SU-DHL-6 (cell line): ENCODE results near the gene PSMD14.

ENCODE experiments used
- H2AFZ ChIP-seq: fragments of 200-600 bp; sonication (generic); 2 replicates; pipeline ENCODE4 v1.6.1; 2014; ENCODE audit warnings: low read depth, mild to moderate bottlenecking, moderate library complexity, mixed read lengths, antibody characterized with exemption, low read length; ENCODE audit not compliant: severe bottlenecking
- H3F3A ChIP-seq: fragments of 200-600 bp; shearing (Covaris generic); 2 replicates; pipeline ENCODE4 v1.6.0; 2016; ENCODE audit warnings: antibody characterized with exemption, mild to moderate bottlenecking; ENCODE audit not compliant: insufficient read depth
- H3K27ac ChIP-seq: fragments of 200-600 bp; sonication (generic); 2 replicates; pipeline ENCODE4 v1.5.1; 2016; ENCODE audit warnings: low read depth, mild to moderate bottlenecking, low read length, moderate library complexity, mixed read lengths
- H3K27me3 ChIP-seq: fragments of 200-600 bp; sonication (generic), shearing (Covaris generic); 2 replicates; pipeline ENCODE4 v1.6.0; 2014; ENCODE audit warnings: mild to moderate bottlenecking, low read length
- H3K36me3 ChIP-seq: fragments of 200-600 bp; sonication (generic); 2 replicates; pipeline ENCODE4 v1.6.1; 2014; ENCODE audit warnings: mild to moderate bottlenecking, low read length, mixed read lengths
- H3K4me2 ChIP-seq: fragments of 300-600, 200-600 bp; shearing (Covaris generic), sonication (generic); 2 replicates; pipeline ENCODE4 v1.6.0; 2014; ENCODE audit warnings: low read length, low read depth, mild to moderate bottlenecking; ENCODE audit not compliant: poor library complexity, severe bottlenecking
- H3K4me3 ChIP-seq: fragments of 200-600 bp; sonication (generic); 2 replicates; pipeline ENCODE4 v1.5.1; 2014; ENCODE audit warnings: antibody characterized with exemption, low read length, mild to moderate bottlenecking, mixed read lengths; ENCODE audit not compliant: insufficient read depth, poor library complexity, severe bottlenecking
- H3K79me2 ChIP-seq: fragments of 200-600 bp; sonication (generic); 2 replicates; pipeline ENCODE4 v1.6.1; 2014; ENCODE audit warnings: mild to moderate bottlenecking, low read length, moderate library complexity; ENCODE audit not compliant: insufficient read depth
- H3K9ac ChIP-seq: fragments of 200-600 bp; sonication (generic); 2 replicates; pipeline ENCODE4 v1.7.0; 2014; ENCODE audit warnings: mild to moderate bottlenecking, low read length
- H3K9me2 ChIP-seq: fragments of 200-600 bp; sonication (generic); replicated peaks from 2 replicates; pipeline ENCODE4 v1.6.1; 2014; ENCODE audit warnings: low read length; ENCODE audit not compliant: insufficient read depth
- H3K9me3 ChIP-seq: fragments of 200-600 bp; sonication (generic); 2 replicates; pipeline ENCODE4 v1.6.1; 2014; ENCODE audit warnings: low read length, mixed read lengths; ENCODE audit not compliant: insufficient read depth
- H4K20me1 ChIP-seq: fragments of 200-600 bp; sonication (generic); 2 replicates; pipeline ENCODE4 v1.6.1; 2014; ENCODE audit warnings: low read depth, mild to moderate bottlenecking, antibody characterized with exemption, low read length, moderate library complexity, mixed read lengths
- EZH2phosphoT487 ChIP-seq: fragments of 200-600 bp; sonication (generic), shearing (Covaris generic); conservative IDR thresholded peaks from 2 replicates; pipeline ENCODE4 v1.6.1; 2018; ENCODE audit warnings: mild to moderate bottlenecking, antibody characterized with exemption, low read length, moderate library complexity, mixed read lengths
- TF ChIP-seq, protein P1 (sequence below): fragments of 200-600 bp; sonication (generic); IDR thresholded peaks from one replicate; pipeline ENCODE4 v1.5.1; 2017; ENCODE audit warnings: antibody characterized with exemption, mild to moderate bottlenecking, low read length, moderate library complexity; ENCODE audit not compliant: insufficient read depth, poor library complexity, severe bottlenecking

Gene PSMD14

GRCh38 chr2:161417438-161418274 is 109.4 kb downstream of the PSMD14 start:
- no peak overlapping the region for H3K4me3 ChIP-seq
- H3K9ac ChIP-seq: no peak overlapping the region
- no peaks in the 10 kb centered on the region for H3K9me3 ChIP-seq
- no peak for TF ChIP-seq EZH2phosphoT487
- TF ChIP-seq, protein P1, sequence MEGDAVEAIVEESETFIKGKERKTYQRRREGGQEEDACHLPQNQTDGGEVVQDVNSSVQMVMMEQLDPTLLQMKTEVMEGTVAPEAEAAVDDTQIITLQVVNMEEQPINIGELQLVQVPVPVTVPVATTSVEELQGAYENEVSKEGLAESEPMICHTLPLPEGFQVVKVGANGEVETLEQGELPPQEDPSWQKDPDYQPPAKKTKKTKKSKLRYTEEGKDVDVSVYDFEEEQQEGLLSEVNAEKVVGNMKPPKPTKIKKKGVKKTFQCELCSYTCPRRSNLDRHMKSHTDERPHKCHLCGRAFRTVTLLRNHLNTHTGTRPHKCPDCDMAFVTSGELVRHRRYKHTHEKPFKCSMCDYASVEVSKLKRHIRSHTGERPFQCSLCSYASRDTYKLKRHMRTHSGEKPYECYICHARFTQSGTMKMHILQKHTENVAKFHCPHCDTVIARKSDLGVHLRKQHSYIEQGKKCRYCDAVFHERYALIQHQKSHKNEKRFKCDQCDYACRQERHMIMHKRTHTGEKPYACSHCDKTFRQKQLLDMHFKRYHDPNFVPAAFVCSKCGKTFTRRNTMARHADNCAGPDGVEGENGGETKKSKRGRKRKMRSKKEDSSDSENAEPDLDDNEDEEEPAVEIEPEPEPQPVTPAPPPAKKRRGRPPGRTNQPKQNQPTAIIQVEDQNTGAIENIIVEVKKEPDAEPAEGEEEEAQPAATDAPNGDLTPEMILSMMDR: no peak
- no peaks in the 10 kb centered on the region for H3K79me2 ChIP-seq
- no peaks in the 10 kb centered on the region for H4K20me1 ChIP-seq
- no peaks in the 10 kb centered on the region for H3F3A ChIP-seq
- no peaks in the 10 kb centered on the region for H3K36me3 ChIP-seq
- H2AFZ ChIP-seq: no peak overlapping the region
- no peaks in the 10 kb centered on the region for H3K27me3 ChIP-seq
- no peaks in the 10 kb centered on the region for H3K9me2 ChIP-seq
- no peak overlapping the region for H3K4me2 ChIP-seq
- H3K27ac ChIP-seq: no peak overlapping the region

GRCh38 chr2:161418275-161418714 is 110.1 kb downstream of the PSMD14 start:
- Histone ChIP-seq H3K9me3 (no peaks in the 10 kb centered on the region), H3K9me2 (no peaks in the 10 kb centered on the region), H2AFZ (no peak overlapping the region), H3K27me3 (no peaks in the 10 kb centered on the region), H3F3A (no peaks in the 10 kb centered on the region), H3K36me3 (no peaks in the 10 kb centered on the region), H3K4me3 (no peak overlapping the region), H3K79me2 (no peaks in the 10 kb centered on the region), H3K27ac (no peak overlapping the region), H4K20me1 (no peaks in the 10 kb centered on the region), H3K9ac (no peak overlapping the region), H3K4me2 (no peak overlapping the region)
- no peak for TF ChIP-seq EZH2phosphoT487
- TF ChIP-seq, protein P1: no peak

DNA sequence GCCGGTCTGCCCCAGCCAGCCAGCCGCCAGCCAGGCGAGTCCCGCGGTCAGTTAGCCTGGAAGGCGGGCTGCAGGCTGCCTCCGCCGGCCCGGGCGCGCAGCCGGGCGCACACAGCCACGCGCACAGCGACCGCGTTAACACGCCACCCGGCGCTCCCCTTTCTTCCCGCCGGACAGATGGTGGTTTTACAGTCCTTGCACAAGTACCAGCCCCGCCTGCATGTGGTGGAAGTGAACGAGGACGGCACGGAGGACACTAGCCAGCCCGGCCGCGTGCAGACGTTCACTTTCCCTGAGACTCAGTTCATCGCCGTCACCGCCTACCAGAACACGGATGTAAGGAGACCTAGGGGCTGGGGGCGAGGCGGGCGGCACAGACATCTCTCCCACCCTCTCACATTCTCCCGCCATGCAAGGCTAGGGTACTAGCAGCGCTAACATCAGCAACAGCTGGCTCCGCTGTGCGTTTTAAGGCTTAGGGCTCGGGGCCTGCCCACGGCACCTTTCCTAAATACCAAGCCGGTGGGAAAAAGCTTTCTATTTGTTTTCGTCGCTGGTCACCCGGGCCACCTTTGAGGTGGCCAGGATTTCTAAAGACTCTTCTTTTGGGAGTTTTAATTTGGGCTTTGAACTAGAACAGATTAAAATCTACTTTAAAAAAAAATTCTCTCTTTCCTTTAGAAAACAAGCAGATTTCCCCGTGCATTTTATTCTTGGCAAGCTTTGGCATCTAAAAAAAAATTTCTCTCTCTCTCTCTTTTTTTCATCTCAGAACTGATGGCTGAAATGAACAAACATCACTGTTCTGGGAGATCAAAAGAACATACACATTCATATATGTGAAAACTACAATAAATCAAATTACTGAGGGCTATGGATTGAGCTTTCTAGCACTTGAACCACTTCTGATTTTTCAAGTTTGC is 110.8 kb downstream of the PSMD14 start:
- Histone ChIP-seq H3K4me2 (no peak overlapping the region), H3K27ac (no peak overlapping the region), H2AFZ (no peak overlapping the region)

More for the DNA sequence above, 110.8 kb downstream of the PSMD14 start:
- Histone ChIP-seq H3K79me2 (no peaks in the 10 kb centered on the region), H3K4me3 (no peak overlapping the region), H3K27me3 (no peaks in the 10 kb centered on the region), H4K20me1 (no peaks in the 10 kb centered on the region), H3F3A (no peaks in the 10 kb centered on the region), H3K9ac (no peak overlapping the region), H3K9me3 (no peaks in the 10 kb centered on the region), H3K36me3 (no peaks in the 10 kb centered on the region), H3K9me2 (no peaks in the 10 kb centered on the region)
- no peak for TF ChIP-seq EZH2phosphoT487
- TF ChIP-seq, protein P1: no peak
